Skeletal muscle satellite cell (primary cell): ENCODE measurements around the gene KLHL13.
"Not testable (repeated sequence)": the region's sequence is repeated elsewhere in the genome, so short reads cannot be mapped to it uniquely, and the experiment has no call there.

Source experiments
- H3K27me3 ChIP-seq: 2 replicates; pipeline ENCODE4 v1.7.0; 2013; ENCODE audit warnings: low read length; ENCODE audit not compliant: control insufficient read depth, insufficient read depth
- H3K36me3 ChIP-seq: 2 replicates; pipeline ENCODE4 v1.7.0; 2013; ENCODE audit warnings: mild to moderate bottlenecking, control low read depth, low read length; ENCODE audit not compliant: insufficient read depth
- H3K4me1 ChIP-seq: 2 replicates; pipeline ENCODE4 v1.7.0; 2013; ENCODE audit warnings: low read length; ENCODE audit not compliant: control insufficient read depth, insufficient read depth
- H3K4me2 ChIP-seq: 2 replicates; pipeline ENCODE4 v1.7.0; 2013; ENCODE audit warnings: mild to moderate bottlenecking, low read length
- H3K4me3 ChIP-seq: 2 replicates; pipeline ENCODE4 v1.7.0; 2013; ENCODE audit warnings: low read length
- H3K9ac ChIP-seq: 2 replicates; pipeline ENCODE4 v1.7.0; 2013; ENCODE audit warnings: mild to moderate bottlenecking, low read depth, low read length, moderate library complexity
- H3K9me3 ChIP-seq: replicated peaks from 2 replicates; pipeline ENCODE4 v1.7.0; 2013; ENCODE audit warnings: mild to moderate bottlenecking, control low read depth, low read length

KLHL13 gene

DNA sequence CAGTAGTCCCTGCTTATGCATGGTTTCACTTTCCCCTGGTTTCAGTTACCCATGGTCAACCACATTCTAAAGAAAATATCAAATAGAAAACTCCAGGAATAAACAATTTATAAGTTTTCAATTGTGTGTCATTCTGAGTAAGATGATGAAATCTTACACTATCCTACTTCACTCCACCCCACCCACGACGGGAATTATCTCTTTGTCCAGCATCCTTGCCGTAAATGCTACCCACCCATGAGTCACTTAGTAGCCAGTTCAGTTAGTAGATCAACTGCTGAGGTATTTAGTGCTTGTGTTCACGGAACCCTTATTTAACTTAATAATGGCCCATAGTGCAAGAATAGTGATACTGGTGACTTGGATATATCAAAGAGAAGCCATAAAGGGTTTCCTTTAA lies 91.4 kb downstream of the KLHL13 start:
- no peaks in the 10 kb centered on the region for H3K36me3 ChIP-seq
- H3K4me3 ChIP-seq, result no peak overlapping the region
- H3K27me3 ChIP-seq, result no peaks in the 10 kb centered on the region
- no peak overlapping the region for H3K9ac ChIP-seq
- H3K4me2 ChIP-seq, result no peak overlapping the region
- no peaks in the 10 kb centered on the region for H3K4me1 ChIP-seq
- H3K9me3 ChIP-seq, result no peaks in the 10 kb centered on the region

DNA sequence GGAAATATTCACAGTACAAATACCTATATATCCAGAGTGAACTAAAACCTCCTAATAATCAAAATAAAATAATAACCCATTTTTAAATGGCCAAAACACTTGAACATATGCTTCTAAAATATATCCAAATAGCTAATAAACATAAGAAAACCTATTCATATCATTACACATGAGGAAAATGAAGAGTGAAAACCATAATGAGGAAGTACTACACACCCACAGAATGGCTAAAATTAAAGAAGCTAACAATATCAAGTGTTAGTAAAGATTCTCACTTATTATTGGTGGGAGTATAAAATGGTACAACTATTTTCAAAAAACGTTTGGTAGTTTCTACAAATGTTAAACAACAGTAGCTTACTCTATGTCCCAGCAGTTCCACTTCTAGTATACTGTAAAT lies 92.1 kb downstream of the KLHL13 start:
- Histone ChIP-seq H3K9me3 (no peaks in the 10 kb centered on the region), H3K9ac (no peak overlapping the region), H3K4me3 (no peak overlapping the region), H3K4me2 (no peak overlapping the region), H3K4me1 (no peaks in the 10 kb centered on the region), H3K27me3 (no peaks in the 10 kb centered on the region), H3K36me3 (no peaks in the 10 kb centered on the region)

DNA sequence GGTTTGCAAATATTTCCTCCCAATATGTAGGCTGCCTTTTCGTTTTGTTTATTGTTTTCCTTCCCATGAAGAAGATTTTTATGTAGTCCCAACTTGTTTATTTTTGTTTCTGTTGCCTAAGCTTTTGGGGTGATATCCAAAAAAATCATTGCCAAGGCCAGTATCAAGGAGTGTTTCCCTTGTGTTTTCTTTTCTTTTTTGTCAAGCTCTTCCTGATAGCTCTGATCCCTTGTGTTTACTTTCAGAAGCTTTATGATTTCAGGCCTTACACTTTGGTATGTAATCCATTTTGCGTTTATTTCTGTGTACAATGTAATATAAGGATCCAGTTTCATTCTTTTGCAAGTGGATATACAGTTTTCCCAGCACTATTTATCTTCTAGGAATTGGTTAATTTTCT lies 93.9 kb downstream of the KLHL13 start:
- no peaks in the 10 kb centered on the region for H3K27me3 ChIP-seq
- H3K9ac ChIP-seq, result no peak overlapping the region
- H3K9me3 ChIP-seq, result no peaks in the 10 kb centered on the region
- no peak overlapping the region for H3K4me2 ChIP-seq
- H3K4me3 ChIP-seq, result no peak overlapping the region
- H3K36me3 ChIP-seq, result no peaks in the 10 kb centered on the region
- H3K4me1 ChIP-seq, result no peaks in the 10 kb centered on the region

DNA sequence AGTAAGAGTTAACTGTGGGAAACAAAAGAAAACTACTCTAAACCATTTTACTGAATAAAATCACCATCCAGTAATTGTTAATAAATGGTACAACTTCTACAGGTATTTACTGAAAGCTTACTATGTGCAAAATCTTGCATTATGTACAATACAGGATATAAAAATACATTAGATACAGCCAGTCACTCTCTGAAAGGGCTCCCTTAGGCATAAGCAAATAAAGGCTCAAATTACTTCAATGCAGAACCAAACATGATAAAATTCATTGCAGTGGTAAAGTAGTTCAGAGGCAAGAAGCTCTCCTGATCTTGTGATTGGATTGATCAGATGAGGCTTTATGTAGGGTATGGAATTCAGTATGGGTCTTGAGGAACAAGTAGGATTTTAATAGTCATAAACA lies 100.2 kb downstream of the KLHL13 start:
- Histone ChIP-seq H3K4me2 (no peak overlapping the region), H3K36me3 (no peaks in the 10 kb centered on the region), H3K4me1 (no peaks in the 10 kb centered on the region), H3K27me3 (no peaks in the 10 kb centered on the region), H3K4me3 (no peak overlapping the region), H3K9me3 (no peaks in the 10 kb centered on the region), H3K9ac (no peak overlapping the region)

DNA sequence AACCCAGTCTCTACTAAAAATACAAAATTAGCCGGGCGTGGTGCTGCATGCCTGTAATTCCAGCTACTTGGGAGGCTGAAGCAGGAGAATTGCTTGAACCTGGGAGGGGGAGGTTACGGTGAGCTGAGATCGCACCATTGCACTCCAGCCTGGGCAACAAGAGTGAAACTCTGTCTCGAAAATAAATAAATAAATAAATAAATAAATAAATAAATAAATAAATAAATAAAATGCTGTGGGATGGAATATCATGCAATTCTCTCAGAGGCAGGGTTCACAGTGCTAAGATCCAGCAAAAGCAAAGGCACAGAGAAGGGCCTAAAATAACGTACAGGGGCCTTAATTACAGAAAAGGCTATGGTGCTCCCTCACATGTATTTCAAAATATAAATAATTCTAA lies 114.2 kb downstream of the KLHL13 start:
- not testable (repeated sequence) for H3K4me3 ChIP-seq, H3K4me2 ChIP-seq, H3K27me3 ChIP-seq, H3K9ac ChIP-seq, H3K36me3 ChIP-seq, H3K9me3 ChIP-seq, H3K4me1 ChIP-seq

DNA sequence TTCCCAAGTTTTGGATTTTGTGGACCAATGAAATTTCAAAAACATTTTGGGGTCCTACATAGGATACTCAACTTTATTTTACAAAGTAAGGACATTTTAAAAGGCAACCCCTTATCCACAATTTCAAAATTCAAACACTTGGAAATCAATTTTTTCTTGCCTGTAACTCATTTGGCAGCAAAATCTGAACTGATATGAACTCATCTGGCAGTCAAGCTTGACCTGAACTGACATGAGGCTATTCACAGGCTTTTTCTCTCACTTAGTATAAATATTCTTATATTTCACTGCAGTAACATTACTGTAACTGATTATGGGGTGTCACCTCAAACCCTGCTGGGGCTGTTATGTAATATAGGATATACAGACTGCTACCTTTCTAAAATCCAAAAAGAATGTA lies 116.1 kb downstream of the KLHL13 start:
- H3K4me1 ChIP-seq, result no peaks in the 10 kb centered on the region
- no peak overlapping the region for H3K4me3 ChIP-seq
- no peaks in the 10 kb centered on the region for H3K36me3 ChIP-seq
- no peaks in the 10 kb centered on the region for H3K9me3 ChIP-seq
- no peak overlapping the region for H3K9ac ChIP-seq
- no peaks in the 10 kb centered on the region for H3K27me3 ChIP-seq
- no peak overlapping the region for H3K4me2 ChIP-seq

DNA sequence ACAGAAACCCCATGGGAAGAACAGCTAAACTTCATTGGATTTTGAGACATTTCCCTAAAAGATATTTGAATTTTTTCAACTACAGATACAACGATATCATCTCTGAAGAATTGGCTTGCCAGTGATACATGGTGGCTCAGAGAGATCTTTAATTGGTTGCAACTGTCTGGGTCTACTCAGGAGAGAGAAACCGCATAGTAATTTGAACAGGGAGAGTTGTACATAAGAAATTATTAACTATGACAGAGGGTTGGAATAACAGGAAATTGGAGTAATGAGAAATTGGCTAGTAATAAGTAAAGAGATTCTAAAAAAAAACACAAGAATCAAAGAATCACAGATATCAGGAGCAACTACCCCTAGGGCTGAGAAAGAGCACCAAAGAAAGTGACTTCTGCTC lies 118.4 kb downstream of the KLHL13 start:
- Histone ChIP-seq H3K9me3 (no peaks in the 10 kb centered on the region), H3K4me2 (no peak overlapping the region), H3K4me3 (no peak overlapping the region), H3K36me3 (no peaks in the 10 kb centered on the region), H3K9ac (no peak overlapping the region), H3K4me1 (no peaks in the 10 kb centered on the region), H3K27me3 (no peaks in the 10 kb centered on the region)

DNA sequence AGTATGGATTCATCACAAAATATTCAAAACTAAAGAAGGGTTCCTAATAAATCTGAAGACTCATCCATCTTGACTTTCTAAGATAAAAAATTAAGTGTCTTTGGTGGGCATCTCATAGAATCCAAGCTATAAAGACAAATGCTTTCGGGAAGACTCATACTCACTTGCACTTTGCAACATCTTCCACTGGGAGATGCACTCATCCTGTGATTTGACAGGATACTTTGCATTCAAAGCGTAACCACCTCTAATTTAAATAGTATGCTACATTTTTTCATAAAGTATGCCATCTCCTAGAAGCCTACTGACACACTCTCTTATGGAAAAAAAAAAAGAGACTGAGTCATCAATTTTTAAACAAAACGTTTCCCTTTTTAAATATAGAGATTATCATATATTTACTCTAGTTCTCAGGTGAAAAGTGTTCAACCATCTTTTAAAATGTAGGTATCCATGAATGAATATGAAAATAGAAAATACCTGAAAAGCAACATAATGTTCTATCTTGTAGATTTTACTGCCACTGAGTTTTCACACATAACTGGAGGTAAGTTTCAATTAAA lies 119.6 kb downstream of the KLHL13 start:
- Histone ChIP-seq H3K4me3 (no peak overlapping the region), H3K36me3 (no peaks in the 10 kb centered on the region), H3K4me1 (no peaks in the 10 kb centered on the region), H3K27me3 (no peaks in the 10 kb centered on the region), H3K9ac (no peak overlapping the region), H3K9me3 (no peaks in the 10 kb centered on the region), H3K4me2 (no peak overlapping the region)

DNA sequence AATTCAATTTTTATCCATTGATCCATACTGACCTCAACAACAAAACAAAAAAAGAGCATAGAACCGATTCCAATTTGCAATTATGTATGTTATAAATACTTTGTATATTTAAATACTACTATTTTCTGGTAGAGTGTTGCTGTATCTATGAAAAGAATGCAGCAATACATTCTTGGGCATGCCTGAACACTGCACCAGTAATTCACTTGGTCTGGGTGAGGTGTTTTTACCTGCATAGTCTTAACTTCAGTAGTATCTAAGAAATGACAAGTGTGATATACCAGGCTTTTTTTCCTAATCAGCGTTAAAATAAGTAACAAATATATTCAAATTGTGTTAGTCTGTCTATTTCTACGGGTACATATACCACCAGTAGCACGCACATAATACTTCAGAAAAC lies 120.2 kb downstream of the KLHL13 start:
- Histone ChIP-seq H3K9me3 (no peaks in the 10 kb centered on the region), H3K4me2 (no peak overlapping the region), H3K9ac (no peak overlapping the region), H3K4me1 (no peaks in the 10 kb centered on the region), H3K36me3 (no peaks in the 10 kb centered on the region), H3K4me3 (no peak overlapping the region), H3K27me3 (no peaks in the 10 kb centered on the region)

DNA sequence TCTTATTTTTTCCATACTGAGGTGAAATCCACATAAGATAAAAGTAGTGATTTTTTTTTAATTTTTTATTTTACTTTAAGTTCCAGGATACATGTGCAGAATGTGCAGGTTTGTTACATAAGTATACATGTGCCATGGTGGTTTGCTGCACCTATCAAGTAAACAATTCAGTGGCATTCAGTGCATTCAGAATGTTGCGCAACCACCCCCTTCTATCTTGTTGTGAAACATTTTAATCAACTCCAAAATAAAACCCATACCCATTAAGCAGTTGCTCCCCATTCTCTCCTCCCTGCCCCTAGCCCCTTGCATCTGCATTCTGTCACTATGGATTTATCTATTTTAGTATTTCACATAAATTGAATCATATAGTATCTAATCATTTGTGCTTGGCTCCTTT lies 121.2 kb downstream of the KLHL13 start:
- Histone ChIP-seq H3K4me1 (no peaks in the 10 kb centered on the region), H3K27me3 (no peaks in the 10 kb centered on the region), H3K9ac (no peak overlapping the region), H3K4me2 (no peak overlapping the region), H3K4me3 (no peak overlapping the region), H3K36me3 (no peaks in the 10 kb centered on the region), H3K9me3 (no peaks in the 10 kb centered on the region)

DNA sequence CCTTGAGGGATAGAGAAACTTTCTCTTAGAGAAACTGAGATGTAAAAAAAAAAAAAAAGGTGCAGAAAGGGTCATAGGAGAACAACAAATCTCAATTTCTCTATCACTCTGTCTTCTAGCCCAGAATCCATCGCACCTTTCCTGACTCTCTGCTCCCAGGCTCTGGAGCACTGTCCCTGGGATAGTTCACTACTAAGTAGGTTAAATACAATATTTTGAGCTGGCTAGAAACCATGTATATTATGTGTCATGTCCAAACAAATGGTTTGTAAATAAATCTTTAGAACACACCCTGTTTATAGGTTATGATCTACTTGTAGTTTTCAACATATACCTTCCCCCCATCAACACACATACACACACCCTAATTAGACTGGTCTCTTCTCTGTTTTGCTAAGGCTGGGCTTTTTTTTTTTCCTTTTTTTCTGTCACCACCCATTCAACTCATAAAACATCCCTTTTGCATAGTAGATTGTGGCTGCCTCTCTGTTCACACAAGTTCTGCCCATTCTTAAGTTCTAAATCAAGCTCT lies 124.4 kb downstream of the KLHL13 start:
- Histone ChIP-seq H3K4me3 (no peak overlapping the region), H3K9me3 (no peaks in the 10 kb centered on the region), H3K4me2 (no peak overlapping the region), H3K36me3 (no peaks in the 10 kb centered on the region), H3K27me3 (no peaks in the 10 kb centered on the region), H3K9ac (no peak overlapping the region), H3K4me1 (no peaks in the 10 kb centered on the region)

DNA sequence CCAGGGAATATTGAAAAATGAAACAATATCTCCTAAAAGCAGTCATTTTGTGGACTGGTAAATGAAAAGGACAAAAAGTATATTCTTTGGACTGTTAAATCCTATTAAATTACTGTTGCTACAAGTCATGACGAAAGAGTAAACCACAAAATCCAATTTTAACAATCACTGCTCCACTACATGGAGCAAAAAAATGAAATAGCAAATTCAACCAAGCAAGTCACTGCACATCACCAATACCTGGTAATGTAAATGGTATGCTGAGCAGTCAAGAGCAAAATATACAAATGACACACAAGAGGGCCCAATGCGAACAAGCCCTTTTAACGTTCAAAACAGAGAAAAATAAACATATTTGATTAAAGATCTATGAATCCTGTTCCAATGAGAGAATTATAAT lies 126.2 kb downstream of the KLHL13 start:
- Histone ChIP-seq H3K27me3 (no peaks in the 10 kb centered on the region), H3K9me3 (no peaks in the 10 kb centered on the region), H3K36me3 (no peaks in the 10 kb centered on the region), H3K4me2 (no peak overlapping the region), H3K4me1 (no peaks in the 10 kb centered on the region), H3K4me3 (no peak overlapping the region), H3K9ac (no peak overlapping the region)
